Glutamatergic neuron (in vitro differentiated cells): ENCODE data around the gene ACAN. TPM values are rescaled to one million over a fixed set of nuclear protein-coding genes. Genes with fewer than 3 reads are reported as not detected.

Experiments used
- DNase-seq: peaks from one replicate; pipeline ENCODE4 v3.0.0; 2022
- H3K27ac Mint-ChIP-seq: one replicate; pipeline ENCODE4 v1.8.0; 2020; ENCODE audit warnings: mild to moderate bottlenecking, mixed read lengths, inconsistent platforms; ENCODE audit not compliant: unreplicated experiment
- H3K27me3 Mint-ChIP-seq: one replicate; pipeline ENCODE4 v1.8.0; 2020; ENCODE audit warnings: mild to moderate bottlenecking, moderate library complexity, mixed read lengths, inconsistent platforms; ENCODE audit not compliant: unreplicated experiment
- H3K36me3 Mint-ChIP-seq: one replicate; pipeline ENCODE4 v1.8.0; 2020; ENCODE audit warnings: mild to moderate bottlenecking, mixed read lengths, inconsistent platforms; ENCODE audit not compliant: unreplicated experiment
- H3K4me1 Mint-ChIP-seq: one replicate; pipeline ENCODE4 v1.8.0; 2020; ENCODE audit warnings: mild to moderate bottlenecking, low read depth, mixed read lengths, inconsistent platforms; ENCODE audit not compliant: unreplicated experiment
- H3K4me3 Mint-ChIP-seq: one replicate; pipeline ENCODE4 v1.8.0; 2020; ENCODE audit warnings: mild to moderate bottlenecking, mixed read lengths, inconsistent platforms; ENCODE audit not compliant: unreplicated experiment
- H3K9me3 Mint-ChIP-seq: one replicate; pipeline ENCODE4 v1.8.0; 2020; ENCODE audit warnings: mild to moderate bottlenecking, moderate library complexity, mixed read lengths, inconsistent platforms; ENCODE audit not compliant: unreplicated experiment
- CTCF ChIP-seq: fragments of 200-600 bp; sonication (generic); IDR thresholded peaks from one replicate; pipeline ENCODE4 v1.5.0; 2021; ENCODE audit not compliant: partially characterized antibody, unreplicated experiment
- total RNA-seq: library from RNA; stranded (reverse); fragmentation: NEBNext Ultra II Directional; extraction: Animal tissue kit (Norgen Biotek cat#: 25700); gene quantifications from one replicate; pipeline ENCODE4 v1.2.1, GENCODE V29; 2021; ENCODE audit not compliant: unreplicated experiment

ACAN gene
- total RNA-seq, 1 donor from 2014 or later: 0.05 TPM

GRCh38 chr15:88838667-88839066, 35.4 kb downstream of the ACAN start:
- Mint-ChIP-seq H3K27ac (no peak overlapping the region), H3K36me3 (no peaks in the 10 kb centered on the region), H3K9me3 (peaks cover 2% of the 10 kb centered on the region), H3K4me1 (no peaks in the 10 kb centered on the region), H3K4me3 (no peak overlapping the region), H3K27me3 (peaks cover 2% of the 10 kb centered on the region)
- no peak for DNase-seq
- no peak for TF ChIP-seq CTCF

- Mint-ChIP-seq H3K4me1 (no peaks in the 10 kb centered on the region), H3K27ac (no peak overlapping the region), H3K27me3 (peaks cover 2% of the 10 kb centered on the region), H3K4me3 (no peak overlapping the region), H3K36me3 (no peaks in the 10 kb centered on the region), H3K9me3 (peaks cover 2% of the 10 kb centered on the region)
- no peak for TF ChIP-seq CTCF
- DNase-seq: no peak
These were observed 35.9 kb downstream of the ACAN start for GRCh38 chr15:88839146-88839545.

GRCh38 chr15:88839961-88840360, 36.7 kb downstream of the ACAN start:
- no peak overlapping the region for H3K27ac Mint-ChIP-seq
- H3K36me3 Mint-ChIP-seq: no peaks in the 10 kb centered on the region
- H3K4me1 Mint-ChIP-seq: no peaks in the 10 kb centered on the region
- H3K4me3 Mint-ChIP-seq: no peak overlapping the region
- no peak for TF ChIP-seq CTCF
- peaks cover 4% of the 10 kb centered on the region for H3K27me3 Mint-ChIP-seq
- no peak for DNase-seq
- peaks cover 2% of the 10 kb centered on the region for H3K9me3 Mint-ChIP-seq

- no peak overlapping the region for H3K4me3 Mint-ChIP-seq
- H3K9me3 Mint-ChIP-seq: no peaks in the 10 kb centered on the region
- no peak overlapping the region for H3K27ac Mint-ChIP-seq
- peaks cover 6% of the 10 kb centered on the region for H3K27me3 Mint-ChIP-seq
- H3K4me1 Mint-ChIP-seq: no peaks in the 10 kb centered on the region
- H3K36me3 Mint-ChIP-seq: no peaks in the 10 kb centered on the region
- no peak for TF ChIP-seq CTCF
- DNase-seq: no peak
These were observed 38.0 kb downstream of the ACAN start for GRCh38 chr15:88841236-88841635.

- Mint-ChIP-seq H3K4me3 (no peak overlapping the region), H3K27ac (no peak overlapping the region), H3K9me3 (no peaks in the 10 kb centered on the region), H3K4me1 (no peaks in the 10 kb centered on the region), H3K27me3 (peaks cover 6% of the 10 kb centered on the region), H3K36me3 (no peaks in the 10 kb centered on the region)
- TF ChIP-seq CTCF: no peak
- no peak for DNase-seq
These were observed 38.9 kb downstream of the ACAN start for GRCh38 chr15:88842156-88842555.
